ENCODE measurements around the gene ASTE1.

Gene ASTE1

GRCh38 chr3:131026321-131027151 is at the start of gene ASTE1, which contains the start of gene NEK11:
Gene ASTE1 (minus strand): TSS chr3:131026825. CDS start chr3:131025306, 1,519 bp downstream.
Gene NEK11 (plus strand): TSS chr3:131026877. CDS start chr3:131029709, 2,832 bp downstream.
- H3K4me3 ChIP-seq (ENCODE audit: low read depth, low read length) = peak within 1 kb of the TSS; percentile 65
- TF ChIP-seq CTCF (IDR thresholded peaks at IDR 0.05; ENCODE audit: borderline replicate concordance, insufficient read depth, low read depth, low read length) = no peak

- no peak for TF ChIP-seq CTCF (IDR thresholded peaks at IDR 0.05; ENCODE audit: borderline replicate concordance, insufficient read depth, low read depth, low read length)
- no peak overlapping the region for H3K4me3 ChIP-seq (ENCODE audit: low read depth, low read length)
Measured at GRCh38 chr3:131075632-131076328, 49.2 kb upstream of the ASTE1 start.

- TF ChIP-seq CTCF (IDR thresholded peaks at IDR 0.05; ENCODE audit: borderline replicate concordance, insufficient read depth, low read depth, low read length) = no peak
- no peak overlapping the region for H3K4me3 ChIP-seq (ENCODE audit: low read depth, low read length)
Measured at GRCh38 chr3:131072845-131073244, 46.2 kb upstream of the ASTE1 start.

GRCh38 chr3:131072099-131072559 is 45.5 kb upstream of the ASTE1 start:
- TF ChIP-seq CTCF (IDR thresholded peaks at IDR 0.05; ENCODE audit: borderline replicate concordance, insufficient read depth, low read depth, low read length) = no peak
- H3K4me3 ChIP-seq (ENCODE audit: low read depth, low read length) = no peak overlapping the region

- no peak overlapping the region for H3K4me3 ChIP-seq (ENCODE audit: low read depth, low read length)
- no peak for TF ChIP-seq CTCF (IDR thresholded peaks at IDR 0.05; ENCODE audit: borderline replicate concordance, insufficient read depth, low read depth, low read length)
Measured at GRCh38 chr3:131067983-131068382, 41.4 kb upstream of the ASTE1 start.

- no peak overlapping the region for H3K4me3 ChIP-seq (ENCODE audit: low read depth, low read length)
- TF ChIP-seq CTCF (IDR thresholded peaks at IDR 0.05; ENCODE audit: borderline replicate concordance, insufficient read depth, low read depth, low read length) = no peak
Measured at GRCh38 chr3:131053043-131053859, 26.6 kb upstream of the ASTE1 start.
